ENCODE data around the gene C9orf50. TPM values are rescaled to one million over a fixed set of nuclear protein-coding genes. Genes with fewer than 3 reads are reported as not detected.

The C9orf50 gene
- total RNA-seq, 4 donors from 2014 or later: not detected

GRCh38 chr9:129604056-129604765, 16.7 kb downstream of the C9orf50 start:
- no peaks in the 10 kb centered on the region for H3K9me3 ChIP-seq
- intact Hi-C loops (cut with DNase I): no loop called here
- no peak for DNase-seq
- H3K36me3 ChIP-seq: no peaks in the 10 kb centered on the region
- no peak overlapping the region for H3K4me3 ChIP-seq
- H3K27ac ChIP-seq: no peak overlapping the region
- H3K4me1 ChIP-seq: peaks cover 15 to 54% (median 24%) of the 10 kb centered on the region in 3 donors
- 69 to 78% methylated on average over 5 to 7 of the region's 12 CpGs for WGBS, 2 donors
- no peaks in the 10 kb centered on the region for H3K27me3 ChIP-seq
- TF ChIP-seq POLR2A (IDR thresholded peaks at IDR 0.05): no peak
- TF ChIP-seq CTCF (IDR thresholded peaks at IDR 0.05): no peak

GRCh38 chr9:129602598-129603415, 18.1 kb downstream of the C9orf50 start:
- WGBS, 2 donors: 22 to 52% methylated on average over 4 to 8 of the region's 10 CpGs
- H3K27ac ChIP-seq: no peak overlapping the region
- peaks cover 10 to 48% (median 17%) of the 10 kb centered on the region in 3 donors for H3K4me1 ChIP-seq
- intact Hi-C loops (cut with DNase I): no loop called here
- DNase-seq: no peak
- TF ChIP-seq POLR2A (IDR thresholded peaks at IDR 0.05) (no peak), CTCF (IDR thresholded peaks at IDR 0.05) (no peak)
- no peaks in the 10 kb centered on the region for H3K9me3 ChIP-seq
- no peaks in the 10 kb centered on the region for H3K36me3 ChIP-seq
- no peak overlapping the region for H3K4me3 ChIP-seq
- peaks cover 0 to under 1% (median 0%) of the 10 kb centered on the region in 4 donors for H3K27me3 ChIP-seq

- H3K9me3 ChIP-seq: no peaks in the 10 kb centered on the region
- H3K4me1 ChIP-seq: peaks cover 15 to 48% (median 21%) of the 10 kb centered on the region in 3 donors
- H3K27ac ChIP-seq: no peak overlapping the region
- no peaks in the 10 kb centered on the region for H3K36me3 ChIP-seq
- intact Hi-C loops (cut with DNase I): no loop called here
- 78 to 79% methylated on average over 7 to 8 of the region's 9 CpGs for WGBS, 2 donors
- TF ChIP-seq POLR2A (IDR thresholded peaks at IDR 0.05): no peak
- no peak for TF ChIP-seq CTCF (IDR thresholded peaks at IDR 0.05)
- H3K27me3 ChIP-seq: peaks cover 0 to 11% (median 0%) of the 10 kb centered on the region in 4 donors
- H3K4me3 ChIP-seq: no peak overlapping the region
- DNase-seq: no peak
Measured at GRCh38 chr9:129601082-129601674, 19.7 kb downstream of the C9orf50 start.

GRCh38 chr9:129598089-129598596, 22.8 kb downstream of the C9orf50 start:
- 70 to 74% methylated on average over 1 to 10 of the region's 14 CpGs for whole genome bisulfite sequencing, 2 donors
- TF ChIP-seq CTCF (IDR thresholded peaks at IDR 0.05) (no peak), POLR2A (IDR thresholded peaks at IDR 0.05) (no peak)
- Histone ChIP-seq H3K27ac (peak overlapping the region; percentile 71 to 94 (median 91)), H3K9me3 (no peaks in the 10 kb centered on the region), H3K27me3 (peaks cover 0 to 11% (median 0%) of the 10 kb centered on the region in 4 donors), H3K36me3 (no peaks in the 10 kb centered on the region), H3K4me3 (peak overlapping the region in 3 of 4 donors; percentile 48 to 65 (median 53)), H3K4me1 (peaks cover 15 to 51% (median 26%) of the 10 kb centered on the region in 3 donors)
- intact Hi-C loops (cut with DNase I): no loop called here
- DNase-seq: no peak
